Fibroblast of skin of right quadriceps (primary cell): Measurements from ENCODE around the gene MEF2A.
"Not testable (repeated sequence)": the region's sequence is repeated elsewhere in the genome, so short reads cannot be mapped to it uniquely, and the experiment has no call there.

Experiments used
- DNase-seq: peaks from one replicate; pipeline ENCODE4 v3.0.0-alpha.2; 2013

The MEF2A gene

DNA sequence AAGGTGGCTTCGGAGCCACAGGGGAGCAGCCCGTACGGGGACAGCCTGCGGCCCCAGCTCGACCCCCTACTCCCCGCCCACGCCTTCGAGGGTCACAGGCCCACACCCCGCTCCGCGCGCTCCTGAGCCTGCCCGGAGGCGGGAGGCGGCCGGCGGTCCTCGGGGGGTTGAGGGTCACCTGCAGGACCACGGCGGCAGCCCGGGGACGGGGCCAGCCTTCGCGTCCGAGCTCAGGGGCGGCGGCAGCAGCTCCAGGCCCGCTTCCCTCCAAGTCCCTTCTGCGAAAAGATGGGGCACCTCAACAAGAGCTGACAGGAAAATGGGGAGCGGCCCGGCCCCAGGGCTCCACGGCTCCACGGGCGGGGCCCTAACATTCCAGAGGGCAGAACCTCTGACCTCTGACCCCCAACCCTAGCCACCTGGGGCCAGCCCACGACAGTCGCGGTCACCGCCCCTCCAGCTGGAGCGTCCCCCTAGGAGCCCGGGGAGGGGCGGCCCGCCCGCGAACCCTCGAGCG is 167.0 kb downstream of the MEF2A start:
- DNase-seq: no peak

DNA sequence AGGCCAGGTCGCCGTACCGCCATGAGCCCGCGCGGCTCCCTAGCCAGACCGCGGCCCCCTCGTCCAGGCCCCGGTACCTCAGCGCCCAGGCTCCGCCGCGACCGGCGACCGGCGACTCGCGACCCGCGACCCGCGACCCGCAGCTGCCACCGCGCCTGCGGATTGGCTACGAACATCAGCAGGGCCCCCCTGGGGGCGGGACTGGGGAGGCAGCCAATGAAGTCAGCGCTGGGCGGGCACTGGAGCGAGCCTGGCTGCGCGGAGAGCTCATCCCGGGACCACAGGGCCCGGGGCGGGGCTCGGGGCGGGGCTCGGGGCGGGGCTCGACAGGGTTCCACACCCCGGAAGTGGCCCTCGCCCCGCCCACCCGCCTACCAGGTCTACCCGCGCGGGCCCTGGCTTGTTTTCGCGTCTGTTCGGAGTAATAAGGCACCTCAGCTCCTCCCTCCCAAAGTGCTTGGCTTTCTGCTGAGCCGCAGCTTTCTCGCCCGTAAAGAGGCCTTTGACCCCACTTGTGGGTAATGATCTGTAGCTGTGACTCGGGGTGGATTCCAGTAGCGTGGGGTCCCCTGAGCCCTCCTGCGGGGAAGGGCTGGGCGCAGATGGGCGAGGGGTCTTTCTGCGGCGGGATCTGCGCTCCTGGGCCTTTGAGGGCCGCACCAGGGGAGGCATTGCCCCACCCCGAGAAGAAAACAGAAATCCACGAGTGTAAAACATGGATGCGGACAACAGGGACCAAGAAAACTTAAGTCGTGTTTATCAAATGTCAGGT is 167.7 kb downstream of the MEF2A start, which contains the start of gene LYSMD4:
LYSMD4 (minus strand) TSS at position 170 of the 772 bp plus-strand sequence. CDS start 1,438 bp downstream, outside the sequence.
- DNase-seq: peak; percentile 93

DNA sequence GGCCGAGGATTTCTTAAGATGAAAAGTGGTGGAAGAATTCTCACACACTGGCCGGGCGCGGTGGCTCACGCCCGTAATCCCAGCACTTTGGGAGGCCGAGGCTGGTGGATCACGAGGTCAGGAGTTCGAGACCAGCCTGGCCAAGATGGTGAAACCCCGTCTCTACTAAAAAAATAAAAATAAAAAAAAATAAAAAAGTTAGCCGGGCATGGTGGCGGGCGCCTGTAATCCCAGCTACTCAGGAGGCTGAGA is 168.2 kb downstream of the MEF2A start:
- DNase-seq: not testable (repeated sequence)

DNA sequence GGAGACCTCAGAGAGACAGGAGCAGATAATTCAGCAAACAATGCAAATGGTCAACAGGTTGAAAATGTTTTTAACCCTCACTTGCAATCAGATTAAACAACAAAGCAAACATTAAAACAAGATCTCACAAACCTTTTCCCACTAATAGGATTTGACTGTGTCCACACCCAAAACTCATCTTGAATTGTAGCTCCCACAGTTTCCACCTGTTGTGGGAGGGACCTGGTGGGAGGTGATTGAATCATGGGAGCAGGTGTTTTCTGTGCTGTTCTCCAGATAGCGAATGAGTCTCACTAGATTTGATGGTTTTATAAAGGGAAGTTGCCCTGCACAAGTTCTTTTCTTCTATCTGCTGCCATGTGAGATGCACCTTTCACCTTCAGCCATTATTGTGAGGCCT is 168.8 kb downstream of the MEF2A start:
- no peak for DNase-seq

DNA sequence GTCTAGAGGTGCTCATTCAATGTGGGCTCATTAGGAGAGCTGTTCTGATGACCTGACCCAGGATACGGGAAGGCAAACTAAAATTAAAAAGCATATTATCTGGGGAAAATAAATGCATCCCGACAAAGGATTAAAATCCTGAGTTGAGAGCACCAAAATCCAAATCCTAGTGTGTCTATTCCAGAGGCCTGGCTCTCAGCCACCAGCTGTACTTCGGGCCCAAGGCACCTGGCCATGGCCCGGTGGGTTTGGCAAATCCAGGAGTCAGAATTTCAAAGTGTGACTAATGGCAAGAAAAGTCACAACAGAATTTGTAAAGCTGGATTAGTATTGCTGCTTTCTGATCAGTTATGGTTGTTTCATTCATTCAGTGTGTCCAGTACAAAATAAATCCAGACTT is 170.1 kb downstream of the MEF2A start:
- DNase-seq: no peak

DNA sequence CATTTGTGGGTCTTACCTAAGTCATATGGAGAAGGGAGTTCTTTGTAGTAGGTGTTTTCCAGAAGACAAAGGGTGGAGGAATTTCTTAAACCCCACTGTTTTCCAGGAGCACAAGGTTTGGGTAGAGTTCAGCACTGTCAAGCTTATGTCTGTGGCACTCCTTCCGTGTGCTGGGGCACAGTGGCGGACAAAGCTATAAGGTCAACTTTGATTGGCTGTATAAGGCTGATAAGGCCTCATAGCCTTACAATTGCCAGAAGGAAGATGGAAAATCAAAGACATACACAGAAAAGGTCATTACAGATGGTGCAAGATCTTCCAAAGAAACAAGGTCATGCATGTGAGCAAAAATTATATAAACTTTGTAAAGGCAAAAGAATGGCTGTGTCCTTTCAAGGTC is 170.9 kb downstream of the MEF2A start:
- DNase-seq: no peak

DNA sequence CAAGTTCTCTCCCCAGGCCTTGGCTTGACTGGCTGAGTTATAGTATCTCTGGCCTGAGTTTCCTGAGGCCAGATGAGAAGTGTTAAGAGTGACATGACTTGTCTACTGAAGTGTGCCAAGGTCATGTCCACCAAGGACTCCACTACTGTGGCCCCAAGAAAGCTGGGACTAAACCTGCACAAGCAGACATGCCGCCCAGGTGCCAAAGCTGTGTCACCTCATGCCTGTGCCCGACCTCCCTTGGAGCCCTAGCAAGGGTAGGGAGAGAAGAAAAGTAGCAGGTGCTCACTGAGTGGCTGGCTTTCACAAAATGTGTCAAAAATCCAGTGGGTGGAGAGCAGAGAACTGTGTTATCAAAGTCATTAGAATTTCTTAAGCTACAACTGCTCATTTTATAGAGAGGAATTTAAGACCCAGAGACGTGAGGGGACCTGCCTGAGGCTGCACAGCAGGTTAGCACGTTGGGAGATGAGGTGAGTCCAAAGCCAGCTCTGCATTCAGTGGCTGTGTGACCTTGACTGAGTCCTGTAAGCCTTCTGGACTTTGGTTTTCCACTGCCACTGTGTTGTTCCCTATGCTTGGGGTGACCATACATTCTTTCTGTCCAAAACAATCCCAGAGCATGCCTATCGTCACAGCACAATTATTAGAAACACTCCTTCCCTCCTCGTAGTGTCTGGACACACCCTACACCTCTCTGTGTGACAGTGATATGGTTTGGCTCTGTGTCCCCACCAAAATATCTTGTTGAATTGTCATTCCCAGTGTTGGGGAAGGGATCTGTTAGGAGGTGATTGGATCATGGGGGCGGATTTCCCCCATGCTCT is 172.4 kb downstream of the MEF2A start:
- no peak for DNase-seq

DNA sequence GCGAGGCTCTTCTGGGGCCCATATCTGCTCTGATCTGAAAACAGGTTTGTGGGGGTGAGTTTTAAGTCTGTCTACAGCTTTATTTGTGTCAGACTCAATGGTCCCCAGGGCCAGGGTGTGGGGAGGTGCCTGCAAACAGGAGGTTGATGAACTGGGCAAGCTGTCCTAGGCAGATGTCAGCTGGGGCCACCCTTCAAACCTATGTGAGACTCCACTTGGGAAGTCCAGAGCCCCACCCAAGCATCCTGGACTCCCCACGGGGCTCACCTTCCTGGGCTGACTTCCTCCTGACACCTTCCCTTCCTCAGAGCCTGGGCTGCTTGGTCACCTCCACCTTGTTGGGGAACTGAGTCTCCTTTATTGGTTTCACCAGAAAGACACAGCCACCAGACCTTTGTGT is 176.1 kb downstream of the MEF2A start:
- no peak for DNase-seq

DNA sequence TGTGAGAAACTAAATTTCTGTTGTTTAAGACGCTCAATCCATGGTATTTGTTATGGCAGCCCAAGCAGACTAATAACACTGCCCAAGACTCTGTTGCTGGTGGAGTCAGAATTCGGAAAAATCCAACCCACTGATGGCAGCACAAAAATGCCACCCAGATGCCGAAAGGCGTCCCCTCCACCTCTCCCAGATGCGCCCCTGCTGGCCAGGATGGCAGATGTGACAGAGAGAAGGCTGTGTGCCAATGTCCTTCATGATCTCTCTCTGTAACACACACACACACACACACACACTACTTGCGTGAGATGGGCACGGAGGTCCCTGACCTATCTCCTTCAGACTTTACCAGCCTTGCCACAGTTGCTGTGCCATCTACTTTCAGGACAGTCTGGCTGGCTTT is 178.4 kb downstream of the MEF2A start:
- DNase-seq: no peak

DNA sequence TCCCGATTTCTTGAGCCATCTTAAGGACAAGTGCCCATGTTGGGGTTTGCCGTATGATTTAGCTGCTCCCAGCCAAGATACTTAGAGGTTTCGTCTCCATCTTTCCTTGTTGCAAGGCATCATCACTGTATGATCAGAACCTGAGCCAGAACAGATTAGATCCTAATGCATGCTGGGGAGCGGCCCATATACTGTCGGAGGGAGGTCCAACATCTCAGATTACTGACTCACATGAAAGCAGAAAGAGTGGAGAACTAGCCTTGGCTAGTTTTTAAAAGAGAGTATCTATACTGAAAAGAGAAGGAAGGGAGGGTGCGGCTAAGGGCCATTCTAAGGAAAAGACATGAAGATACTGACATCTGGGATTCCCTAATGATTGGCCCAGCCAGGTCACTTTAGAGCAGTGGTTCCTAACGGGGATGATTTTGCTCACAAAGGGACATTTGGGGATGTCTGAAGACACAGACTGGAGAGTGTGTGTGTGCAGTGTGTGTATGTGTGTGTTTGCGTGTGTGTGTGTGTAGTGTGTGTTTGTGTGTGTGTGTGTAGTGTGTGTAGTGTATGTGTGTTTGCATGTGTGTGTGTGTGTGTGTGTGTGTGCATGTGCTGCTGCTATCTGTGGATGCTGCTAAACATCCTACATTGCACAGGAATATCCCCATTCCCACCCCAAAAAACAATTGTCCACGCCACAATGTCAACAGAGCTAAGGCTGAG is 179.7 kb downstream of the MEF2A start:
- no peak for DNase-seq

DNA sequence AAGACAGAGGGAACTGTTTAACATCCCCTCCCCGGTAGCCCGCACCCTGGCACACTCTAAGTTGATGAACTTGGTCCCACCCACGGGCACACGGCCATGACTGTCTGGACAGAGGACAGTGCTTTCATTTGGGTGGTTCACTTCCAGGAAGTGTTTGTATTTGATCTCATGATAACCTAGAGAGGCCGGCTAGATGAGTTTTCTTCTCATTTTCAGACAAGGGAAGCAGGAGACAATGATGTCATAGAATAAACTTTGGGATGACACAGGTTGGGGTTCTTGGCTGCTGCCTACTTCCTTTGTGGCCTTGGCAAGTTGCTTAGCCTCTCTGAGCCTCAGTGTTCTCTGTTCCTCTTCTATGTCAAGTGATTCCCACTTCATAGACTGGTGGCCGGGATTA is 183.6 kb downstream of the MEF2A start:
- DNase-seq: no peak

DNA sequence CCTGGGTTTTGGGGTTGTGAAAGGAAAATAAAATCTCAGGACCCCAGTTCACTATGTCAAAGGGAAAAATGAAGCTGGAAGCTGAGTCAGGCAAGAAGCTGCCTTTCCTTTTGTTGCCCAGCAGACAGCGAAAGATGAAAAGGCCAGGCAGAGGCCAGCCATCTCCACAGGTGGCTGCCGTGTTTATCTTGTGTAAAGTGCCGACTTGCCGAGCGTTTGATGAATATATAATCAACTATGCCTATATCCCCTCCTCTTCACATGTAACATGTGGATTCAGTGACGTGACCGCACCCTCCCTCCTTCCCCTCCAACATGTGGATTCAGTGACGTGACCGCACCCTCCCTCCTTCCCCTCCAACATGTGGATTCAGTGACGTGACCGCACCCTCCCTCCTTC is 184.5 kb downstream of the MEF2A start:
- DNase-seq: not testable (repeated sequence)

DNA sequence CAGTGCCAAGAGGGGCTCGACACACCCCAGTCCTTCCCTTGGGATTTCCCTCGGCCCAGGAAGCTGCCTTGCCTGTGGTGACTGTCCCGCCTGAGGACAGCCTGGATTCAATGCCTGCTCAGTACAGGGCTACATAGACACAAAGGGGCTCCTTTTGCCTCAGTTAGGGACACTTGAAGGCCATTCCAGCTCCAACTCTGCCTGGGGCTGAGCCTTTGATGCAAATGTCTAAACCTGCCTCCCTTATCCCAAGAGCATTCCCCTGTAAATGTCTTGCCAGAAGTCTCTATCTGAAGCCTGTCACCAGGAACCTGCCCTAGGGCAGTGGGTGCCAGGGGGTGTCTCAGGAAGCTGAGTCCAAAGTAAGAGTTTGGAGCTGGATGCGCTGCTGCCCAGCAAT is 186.8 kb downstream of the MEF2A start:
- no peak for DNase-seq

DNA sequence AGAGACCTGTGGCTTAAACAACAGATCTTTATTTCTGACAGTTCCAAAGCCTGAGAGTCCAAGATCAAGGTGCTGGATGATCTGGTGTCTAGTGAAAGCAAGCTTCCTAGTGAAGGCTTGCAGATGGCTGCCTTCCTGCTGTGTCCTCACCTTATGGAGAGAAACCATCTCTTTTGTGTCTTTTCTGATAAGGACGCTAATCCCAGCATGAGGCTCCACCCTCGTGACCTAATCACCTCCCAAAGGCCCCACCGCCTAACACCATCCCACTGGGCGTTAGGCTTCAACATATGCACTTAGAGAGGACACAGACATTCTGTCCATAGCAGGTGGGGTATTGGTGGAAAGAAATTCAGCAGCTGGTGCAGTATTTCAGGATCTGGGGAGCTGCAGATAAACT is 187.3 kb downstream of the MEF2A start:
- no peak for DNase-seq

DNA sequence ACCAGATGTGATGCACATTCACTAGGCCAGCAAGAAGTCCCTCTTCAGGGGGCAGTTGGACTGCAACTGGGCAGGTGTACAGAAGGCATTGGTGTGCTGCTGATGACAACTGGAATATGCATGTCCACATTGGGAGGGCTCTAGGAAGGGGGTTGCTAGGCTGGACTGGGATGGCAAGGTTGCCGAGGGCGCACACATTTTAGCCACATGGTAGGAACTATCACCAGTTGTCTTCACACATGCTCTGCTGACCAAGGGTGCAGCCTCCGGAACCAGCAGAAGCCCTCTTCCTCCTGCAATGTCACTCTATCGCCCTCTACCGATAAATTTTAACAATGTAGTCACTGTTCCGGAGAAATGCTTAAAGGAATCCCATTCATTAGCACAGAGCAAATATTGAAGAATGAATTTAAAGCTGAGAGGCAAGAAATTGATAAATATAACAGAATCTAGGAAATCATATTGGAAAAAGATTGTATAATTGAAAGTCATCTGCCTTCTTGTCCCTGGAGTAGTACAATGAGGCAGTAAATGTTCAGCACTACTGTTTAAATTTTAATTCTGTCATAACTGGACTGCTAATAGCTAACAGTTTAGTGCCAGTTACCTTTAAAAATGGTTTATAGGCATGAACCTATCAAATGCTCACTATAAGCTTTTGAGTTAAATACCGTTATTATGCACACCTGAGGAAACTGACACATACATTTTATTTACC is 190.1 kb downstream of the MEF2A start:
- DNase-seq: peak; percentile 57

DNA sequence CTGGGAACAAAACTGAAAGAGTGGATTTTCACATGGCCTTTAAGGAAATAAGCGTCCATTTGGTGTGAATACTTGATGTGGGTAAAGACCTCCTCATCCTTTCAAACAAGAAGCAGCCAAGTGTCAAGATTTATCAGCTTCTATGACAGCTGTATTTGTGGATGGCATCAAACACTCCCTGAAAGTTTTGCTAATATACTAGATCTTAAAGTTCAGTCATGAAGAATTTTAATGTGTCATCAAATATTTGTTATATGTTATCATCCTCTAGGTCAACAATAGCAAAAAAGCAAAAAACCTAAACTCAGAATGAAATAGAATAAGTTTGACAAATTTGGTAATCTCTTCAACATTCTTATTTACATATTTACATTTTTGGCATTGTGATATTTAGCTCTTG is 196.5 kb downstream of the MEF2A start:
- DNase-seq: no peak

DNA sequence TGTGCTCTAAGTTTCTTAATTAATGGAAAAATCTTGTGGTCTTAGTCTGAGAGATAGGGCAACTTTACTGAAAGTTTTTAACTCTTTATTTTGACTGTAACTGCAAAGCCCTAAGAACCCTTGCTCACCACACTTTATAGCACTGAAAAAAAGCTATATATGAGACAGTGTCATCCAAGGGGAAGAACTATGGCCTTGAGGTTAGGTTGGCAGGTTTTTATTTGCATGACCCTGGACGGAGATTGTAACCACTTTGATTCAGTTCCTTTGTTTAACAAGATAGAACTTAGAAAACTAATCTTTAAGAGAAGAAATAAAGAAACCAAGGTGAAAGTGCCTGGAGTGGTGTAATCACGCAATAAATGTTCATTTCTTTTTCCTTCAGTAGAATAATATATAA is 198.0 kb downstream of the MEF2A start:
- no peak for DNase-seq

DNA sequence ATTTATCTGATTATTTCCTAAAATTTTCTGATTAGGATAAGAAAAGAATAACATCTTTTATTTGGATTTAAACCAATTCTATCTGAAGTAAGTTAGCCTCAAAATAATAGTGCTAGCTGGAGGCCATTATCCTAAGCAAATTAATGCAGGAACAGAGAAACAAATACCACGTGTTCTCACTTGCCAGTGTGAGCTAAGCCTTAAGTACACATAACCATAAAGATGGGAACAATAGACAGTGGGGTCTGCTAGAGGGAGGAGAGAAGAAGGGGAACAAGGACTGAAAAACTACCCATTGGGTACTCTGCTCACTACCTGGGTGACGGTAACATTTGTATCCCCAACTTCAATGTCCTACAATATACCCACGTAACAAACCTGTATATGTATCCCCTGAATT is 198.7 kb downstream of the MEF2A start:
- no peak for DNase-seq
